Esophagus squamous epithelium (tissue), 4 donors: ENCODE results near the gene MEF2D.

Experiments
- POLR2A ChIP-seq, 4 donors: fragments of 450-650 bp; IDR thresholded peaks; one replicate each; pipeline ENCODE4 v1.6.1; 2017; ENCODE audit warnings: antibody characterized with exemption in 4 of 4, mild to moderate bottlenecking in 4 of 4, moderate library complexity in 3 of 4
- TF ChIP-seq, protein P1 (sequence below), 6 experiments: fragments of 450-650 bp in 4 of 6; fragments of 200-600 bp in 2 of 6; sonication (generic) in 2 of 6; IDR thresholded peaks; one replicate each; pipeline ENCODE4 v1.5.1; 2016 to 2019; ENCODE audit warnings: antibody characterized with exemption in 6 of 6, mild to moderate bottlenecking in 4 of 6, moderate library complexity in 4 of 6

DNA sequence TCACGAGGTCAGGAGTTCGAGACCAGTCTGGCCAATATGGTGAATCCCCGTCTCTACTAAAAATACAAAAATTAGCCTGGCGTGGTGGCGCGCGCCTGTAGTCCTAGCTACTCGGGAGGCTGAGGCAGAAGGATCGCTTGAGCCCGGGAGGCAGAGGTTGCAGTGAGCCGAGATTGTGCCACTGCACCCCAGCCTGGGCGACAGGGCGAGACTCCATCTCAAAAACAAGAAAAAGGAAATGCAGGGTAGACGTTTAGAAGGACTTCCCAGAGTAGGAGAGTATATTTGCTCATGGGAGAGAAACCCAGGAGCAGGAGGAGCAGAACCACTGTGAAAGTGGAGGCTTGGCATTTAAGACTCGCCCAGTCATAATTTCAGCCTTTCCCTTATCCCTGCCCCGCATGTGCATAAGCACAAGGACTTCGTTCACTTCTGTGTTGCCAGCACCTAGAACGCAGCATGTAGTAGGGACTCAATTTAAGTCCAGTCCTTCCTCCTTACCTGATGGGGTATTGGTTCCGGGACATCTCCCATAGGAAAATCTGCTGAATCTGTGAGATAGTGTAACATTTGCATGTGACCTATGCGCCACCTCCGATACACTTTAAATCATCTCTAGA is 5.2 kb upstream of the MEF2D start:
- TF ChIP-seq, protein P1, sequence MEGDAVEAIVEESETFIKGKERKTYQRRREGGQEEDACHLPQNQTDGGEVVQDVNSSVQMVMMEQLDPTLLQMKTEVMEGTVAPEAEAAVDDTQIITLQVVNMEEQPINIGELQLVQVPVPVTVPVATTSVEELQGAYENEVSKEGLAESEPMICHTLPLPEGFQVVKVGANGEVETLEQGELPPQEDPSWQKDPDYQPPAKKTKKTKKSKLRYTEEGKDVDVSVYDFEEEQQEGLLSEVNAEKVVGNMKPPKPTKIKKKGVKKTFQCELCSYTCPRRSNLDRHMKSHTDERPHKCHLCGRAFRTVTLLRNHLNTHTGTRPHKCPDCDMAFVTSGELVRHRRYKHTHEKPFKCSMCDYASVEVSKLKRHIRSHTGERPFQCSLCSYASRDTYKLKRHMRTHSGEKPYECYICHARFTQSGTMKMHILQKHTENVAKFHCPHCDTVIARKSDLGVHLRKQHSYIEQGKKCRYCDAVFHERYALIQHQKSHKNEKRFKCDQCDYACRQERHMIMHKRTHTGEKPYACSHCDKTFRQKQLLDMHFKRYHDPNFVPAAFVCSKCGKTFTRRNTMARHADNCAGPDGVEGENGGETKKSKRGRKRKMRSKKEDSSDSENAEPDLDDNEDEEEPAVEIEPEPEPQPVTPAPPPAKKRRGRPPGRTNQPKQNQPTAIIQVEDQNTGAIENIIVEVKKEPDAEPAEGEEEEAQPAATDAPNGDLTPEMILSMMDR (IDR thresholded peaks at IDR 0.05), result no peak
- TF ChIP-seq POLR2A (IDR thresholded peaks at IDR 0.05), result no peak
